Measurements from ENCODE around the gene IKZF3.

Gene IKZF3

GRCh38 chr17:39745335-39746144 is 118.6 kb downstream of the IKZF3 start:
- CTCF ChIA-PET = interaction anchor here (0.7 to 1.0 kb wide), 2 partner anchors 15 to 91 kb away, joined by 3 to 5 read pairs; partner anchors contain the start of gene MIEN1
- Histone ChIP-seq H3K4me3 (ENCODE audit: low read depth, low read length) (no peak overlapping the region), H3K9me3 (ENCODE audit: control insufficient read depth, insufficient read depth, low read depth, low read length) (no peaks in the 10 kb centered on the region), H3K27ac (ENCODE audit: extremely low read depth, low read depth, low read length) (no peak overlapping the region), H3K4me1 (ENCODE audit: control insufficient read depth, insufficient read depth, low read length) (peaks cover 7% of the 10 kb centered on the region), H3K36me3 (ENCODE audit: control insufficient read depth in 2 of 2, insufficient read depth in 1 of 2, low read length in 2 of 2) (no peaks in the 10 kb centered on the region; a peak in 1 of 3 replicates)
- POLR2A ChIA-PET = no interaction called here
- no peak for TF ChIP-seq ZNF140 (tag by site-specific recombination; IDR thresholded peaks at IDR 0.05)
- peak; percentile 90 for TF ChIP-seq GLIS1 (tag by site-specific recombination; IDR thresholded peaks at IDR 0.05)
- no peak for TF ChIP-seq ZNF19 (tag by site-specific recombination; IDR thresholded peaks at IDR 0.05; ENCODE audit: low read depth)
- TF ChIP-seq ZIC2 (tag by site-specific recombination; IDR thresholded peaks at IDR 0.05) = peak; percentile 95
- no peak for TF ChIP-seq ZNF654 (tag by site-specific recombination; IDR thresholded peaks at IDR 0.05; ENCODE audit: low read depth)

GRCh38 chr17:39744836-39745215 is 119.3 kb downstream of the IKZF3 start:
- TF ChIP-seq ZNF837 (tag by site-specific recombination; IDR thresholded peaks at IDR 0.05) (no peak), ZNF529 (tag by site-specific recombination; IDR thresholded peaks at IDR 0.05; ENCODE audit: insufficient replicate concordance) (no peak), ZNF416 (tag by site-specific recombination; IDR thresholded peaks at IDR 0.05) (no peak), IKZF3 (tag by site-specific recombination; IDR thresholded peaks at IDR 0.05) (no peak), KLF9 (tag by site-specific recombination; IDR thresholded peaks at IDR 0.05; ENCODE audit: low read depth) (peak; percentile 59), ZNF626 (tag by site-specific recombination; IDR thresholded peaks at IDR 0.05) (no peak), TSHZ1 (tag by site-specific recombination; IDR thresholded peaks at IDR 0.05; ENCODE audit: borderline replicate concordance) (no peak)
- Histone ChIP-seq H3K27ac (ENCODE audit: extremely low read depth, low read depth, low read length) (no peak overlapping the region), H3K4me3 (ENCODE audit: low read depth, low read length) (no peak overlapping the region), H3K9me3 (ENCODE audit: control insufficient read depth, insufficient read depth, low read depth, low read length) (no peaks in the 10 kb centered on the region), H3K36me3 (ENCODE audit: control insufficient read depth in 2 of 2, insufficient read depth in 1 of 2, low read length in 2 of 2) (no peaks in the 10 kb centered on the region; a peak in 1 of 3 replicates), H3K4me1 (ENCODE audit: control insufficient read depth, insufficient read depth, low read length) (peaks cover 11% of the 10 kb centered on the region)
- ChIA-PET CTCF (interaction anchor here (0.6 to 1.0 kb wide), 2 partner anchors 12 to 15 kb away, joined by 3 read pairs; partner anchors contain the start of gene MIEN1), POLR2A (no interaction called here)

- no peak overlapping the region for H3K27ac ChIP-seq (ENCODE audit: extremely low read depth, low read depth, low read length)
- ChIA-PET POLR2A (no interaction called here), CTCF (interaction anchor here (0.6 to 1.0 kb wide), 3 partner anchors 12 to 383 kb away, joined by 3 read pairs; partner anchors contain the start of gene MIEN1)
Measured at GRCh38 chr17:39744075-39744835, 119.9 kb downstream of the IKZF3 start.

More at GRCh38 chr17:39744075-39744835, 119.9 kb downstream of the IKZF3 start:
- no peaks in the 10 kb centered on the region; a peak in 1 of 3 replicates for H3K36me3 ChIP-seq (ENCODE audit: control insufficient read depth in 2 of 2, insufficient read depth in 1 of 2, low read length in 2 of 2)
- peak; percentile 78; the same call in 1 of the 2 replicates for TF ChIP-seq ZNF768 (tag by site-specific recombination; IDR thresholded peaks at IDR 0.05)
- TF ChIP-seq ZNF777 (tag by site-specific recombination; IDR thresholded peaks at IDR 0.05; ENCODE audit: borderline replicate concordance) = no peak
- TF ChIP-seq ZNF133 (tag by site-specific recombination; IDR thresholded peaks at IDR 0.05) = no peak
- peaks cover 16% of the 10 kb centered on the region for H3K4me1 ChIP-seq (ENCODE audit: control insufficient read depth, insufficient read depth, low read length)
- no peak overlapping the region for H3K4me3 ChIP-seq (ENCODE audit: low read depth, low read length)
- no peaks in the 10 kb centered on the region for H3K9me3 ChIP-seq (ENCODE audit: control insufficient read depth, insufficient read depth, low read depth, low read length)
